Lung (tissue), 12 donors: ENCODE measurements around the gene BMPER. TPM values are rescaled to one million over a fixed set of nuclear protein-coding genes. Genes with fewer than 3 reads are reported as not detected.

Experiments
- ATAC-seq: fragments of 200-7000 bp; cut with Tn5 transposase; one replicate; pipeline ENCODE4 v1.9.1; 2020; ENCODE audit warnings: moderate number of reproducible peaks; ENCODE audit not compliant: insufficient read depth, low FRiP score
- DNase-seq, 3 donors: peaks; one replicate each; pipeline ENCODE4 v3.0.0-alpha.2; 2013 to 2017
- H3K27ac ChIP-seq, 2 donors: one replicate each; pipeline ENCODE4 v1.5.1; 2013; ENCODE audit warnings: mild to moderate bottlenecking in 2 of 2, moderate library complexity in 2 of 2, control low read depth in 1 of 2, inconsistent platforms in 1 of 2, low read depth in 1 of 2, low read length in 1 of 2
- H3K27me3 ChIP-seq, 3 donors: one replicate each; pipeline ENCODE4 v1.5.1; 2013; ENCODE audit warnings: low read length in 2 of 3; ENCODE audit not compliant: control insufficient read depth in 3 of 3, insufficient read depth in 3 of 3
- H3K36me3 ChIP-seq, 4 donors: one replicate each; pipeline ENCODE4 v1.5.1; 2013; ENCODE audit warnings: low read length in 4 of 4, mild to moderate bottlenecking in 1 of 4, moderate library complexity in 1 of 4; ENCODE audit not compliant: control insufficient read depth in 4 of 4, insufficient read depth in 4 of 4
- H3K4me1 ChIP-seq, 5 donors: one replicate each; pipeline ENCODE4 v1.5.1; 2013; ENCODE audit warnings: low read length in 5 of 5, mild to moderate bottlenecking in 2 of 5, moderate library complexity in 1 of 5; ENCODE audit not compliant: control insufficient read depth in 5 of 5, insufficient read depth in 5 of 5
- H3K4me3 ChIP-seq: one replicate; pipeline ENCODE4 v1.5.1; 2013; ENCODE audit warnings: mild to moderate bottlenecking, control low read depth, moderate library complexity
- H3K9ac ChIP-seq, 2 donors: one replicate each; pipeline ENCODE4 v1.5.1; 2013; ENCODE audit warnings: low read length in 2 of 2, control low read depth in 1 of 2; ENCODE audit not compliant: insufficient read depth in 1 of 2
- H3K9me3 ChIP-seq, 4 donors: one replicate each; pipeline ENCODE4 v1.5.1; 2013; ENCODE audit warnings: low read length in 3 of 4, mild to moderate bottlenecking in 1 of 4, moderate library complexity in 1 of 4; ENCODE audit not compliant: control insufficient read depth in 4 of 4, insufficient read depth in 3 of 4
- CTCF ChIP-seq: IDR thresholded peaks from 2 replicates; pipeline ENCODE4 v1.5.1; 2012; ENCODE audit warnings: mild to moderate bottlenecking; ENCODE audit errors: control extremely low read depth, extremely low read depth
- whole genome bisulfite sequencing, 2 donors: extraction: QIAGEN DNeasy Blood & Tissue Kit; methylation state at CpG; one replicate each; pipeline ENCODE4 v1.1.7; 2013; 5-methylcytosine and 5-hydroxymethylcytosine counted together
- polyA plus RNA-seq, 2 donors: library from polyadenylated mRNA; stranded (reverse); fragments of 200-250 nt; gene quantifications; one replicate each; pipeline ENCODE4 v1.2.1, GENCODE V29; 2013
- total RNA-seq, 2 donors: library from RNA; depleted of rRNA in 1 of 2; stranded (reverse); fragments of >200 nt in 1 of 2; gene quantifications; one replicate each; pipeline ENCODE4 v1.2.1, GENCODE V29; 2014 to 2021
- donor health status: control.
- donor health status: control.
- donor health status: Bipolar disorder and iron deficiency.
- donor health status: healthy.
- donor health status: DM: yes; HTN: yes; CAD: no.

BMPER gene
- total and polyA plus RNA-seq, 4 donors = 3.7 to 51.0 (median 9.0) TPM

GRCh38 chr7:34075523-34076370 is 170.4 kb downstream of the BMPER start:
- ATAC-seq = no peak
- no peak for DNase-seq
- peaks cover 0 to 16% (median 0%) of the 10 kb centered on the region in 5 donors for H3K4me1 ChIP-seq
- WGBS, 2 donors = 81% methylated on average over 9 of the region's 9 CpGs
- no peak overlapping the region for H3K27ac ChIP-seq
- H3K36me3 ChIP-seq = peaks cover 0 to 12% (median 3%) of the 10 kb centered on the region in 4 donors
- no peak overlapping the region for H3K9ac ChIP-seq
- no peak for TF ChIP-seq CTCF
- H3K4me3 ChIP-seq = no peak overlapping the region
- no peaks in the 10 kb centered on the region for H3K27me3 ChIP-seq
- peaks cover 0 to 8% (median 0%) of the 10 kb centered on the region in 4 donors for H3K9me3 ChIP-seq

GRCh38 chr7:34077168-34077567 is 171.8 kb downstream of the BMPER start:
- TF ChIP-seq CTCF = no peak
- WGBS, 2 donors = 91% methylated on average over 2 of the region's 2 CpGs
- H3K4me3 ChIP-seq = no peak overlapping the region
- peaks cover 0 to 8% (median 0%) of the 10 kb centered on the region in 4 donors for H3K9me3 ChIP-seq
- peaks cover 0 to 8% (median 0%) of the 10 kb centered on the region in 5 donors for H3K4me1 ChIP-seq
- no peak overlapping the region for H3K9ac ChIP-seq
- no peaks in the 10 kb centered on the region for H3K27me3 ChIP-seq
- H3K36me3 ChIP-seq = peaks cover 0 to 19% (median 9%) of the 10 kb centered on the region in 4 donors
- no peak overlapping the region for H3K27ac ChIP-seq
- no peak for DNase-seq
- no peak for ATAC-seq

- H3K9ac ChIP-seq = no peak overlapping the region
- peaks cover 0 to 26% (median 10%) of the 10 kb centered on the region in 4 donors for H3K36me3 ChIP-seq
- H3K4me3 ChIP-seq = no peak overlapping the region
- ATAC-seq (no peak), DNase-seq (no peak)
- 89 to 90% methylated on average over 30 of the region's 30 CpGs for WGBS, 2 donors
- H3K27me3 ChIP-seq = no peaks in the 10 kb centered on the region
- H3K9me3 ChIP-seq = peaks cover 0 to 6% (median 0%) of the 10 kb centered on the region in 4 donors
- H3K4me1 ChIP-seq = peaks cover 0 to 6% (median 0%) of the 10 kb centered on the region in 5 donors
- no peak for TF ChIP-seq CTCF
- H3K27ac ChIP-seq = no peak overlapping the region
These were observed 173.5 kb downstream of the BMPER start for GRCh38 chr7:34078864-34079263.
